Right lobe of liver (tissue), 6 donors: ENCODE measurements around the gene FKTN. TPM values are rescaled to one million over a fixed set of nuclear protein-coding genes. Genes with fewer than 3 reads are reported as not detected.

Experiments used
- ATAC-seq, 4 donors: fragments of 200-7000 bp; cut with Tn5 transposase; one replicate each; pipeline ENCODE4 v1.9.1; 2020; ENCODE audit warnings: mild to moderate bottlenecking in 4 of 4, moderate library complexity in 4 of 4
- DNase-seq, 3 donors: peaks; one replicate each; pipeline ENCODE4 v3.0.0-alpha.2; 2020
- H3K27ac ChIP-seq, 3 donors: fragments of 200-600 bp; one replicate each; pipeline ENCODE4 v1.8.0; 2022
- H3K27me3 ChIP-seq, 2 donors: fragments of 200-600 bp; one replicate each; pipeline ENCODE4 v1.8.0; 2022
- H3K36me3 ChIP-seq, 4 donors: fragments of 200-600 bp; sonication (generic) in 1 of 4; one replicate each; pipeline versions ENCODE4 v1.5.1 to v1.8.0; 2017 to 2022; ENCODE audit warnings: control low read depth in 1 of 4
- H3K4me1 ChIP-seq, 4 donors: fragments of 200-600 bp; sonication (generic) in 1 of 4; one replicate each; pipeline versions ENCODE4 v1.5.1 to v1.8.0; 2017 to 2022; ENCODE audit warnings: control low read depth in 1 of 4
- H3K4me3 ChIP-seq, 3 donors: fragments of 200-600 bp; one replicate each; pipeline ENCODE4 v1.8.0; 2022
- H3K9me3 ChIP-seq, 4 donors: fragments of 200-600 bp; sonication (generic) in 1 of 4; one replicate each; pipeline versions ENCODE4 v1.5.1 to v1.8.0; 2017 to 2022; ENCODE audit warnings: control low read depth in 1 of 4
- CTCF ChIP-seq, 4 donors: fragments of 200-600 bp in 3 of 4; fragments of 450-650 bp in 1 of 4; IDR thresholded peaks; one replicate each; pipeline versions ENCODE4 v1.5.1 to v1.8.0; 2016 to 2022; ENCODE audit warnings: antibody characterized with exemption in 4 of 4, mild to moderate bottlenecking in 2 of 4
- POLR2A ChIP-seq: fragments of 450-650 bp; IDR thresholded peaks from one replicate; pipeline ENCODE4 v1.6.1; 2017; ENCODE audit warnings: antibody characterized with exemption, mild to moderate bottlenecking
- WGBS: methylation state at CpG from one replicate; pipeline ENCODE4 v1.1.6; 2018; ENCODE audit warnings: low coverage, low lambda C conversion rate; ENCODE audit not compliant: insufficient coverage; ENCODE audit errors: missing lambda C conversion rate; 5-methylcytosine and 5-hydroxymethylcytosine counted together
- intact Hi-C, 2 donors: fragments of 100-400 bp; cut with DNase I; formaldehyde crosslinking; loops; one replicate each; pipeline versions ENCODE4 v1.11.2 to v1.14.1; 2022
- total RNA-seq, 6 experiments: library from RNA; depleted of rRNA in 2 of 6; stranded (reverse); fragments of >200 nt in 2 of 6; fragmentation: NEBNext Ultra II Directional in 3 of 6; extraction: Animal tissue kit (Norgen Biotek cat#: 25700) in 3 of 6; gene quantifications; one replicate each; pipeline versions ENCODE4 v1.1.0 to v1.2.4, GENCODE V29; 2016 to 2023
- donor health status: DM: no; HTN: yes; CAD: no.
- donor health status: DM: no; HTN: no; CAD: no.
- donor health status: DM: no; HTN: no; CAD: no.
- donor health status: DM: no; HTN: yes; CAD: no.
- donor health status: DM: no; HTN: yes; CAD: no.

The FKTN gene
- total RNA-seq, 6 experiments from 2014 or later, result 4.5 to 9.8 (median 7.2) TPM

GRCh38 chr9:105651806-105652205, 93.9 kb downstream of the FKTN start:
- peaks cover 0 to under 1% of the 10 kb centered on the region in 2 donors for H3K27me3 ChIP-seq
- DNase-seq (no peak), ATAC-seq (no peak)
- H3K27ac ChIP-seq, result no peak overlapping the region
- 90% methylated on average over 3 of the region's 4 CpGs for WGBS
- H3K4me1 ChIP-seq, result peaks cover 0 to 3% (median 0%) of the 10 kb centered on the region in 4 donors
- TF ChIP-seq POLR2A (no peak), CTCF (IDR thresholded peaks at IDR 0.05) (no peak)
- no peaks in the 10 kb centered on the region for H3K9me3 ChIP-seq
- intact Hi-C loops, result no loop called here
- H3K36me3 ChIP-seq, result no peaks in the 10 kb centered on the region
- H3K4me3 ChIP-seq, result no peak overlapping the region

GRCh38 chr9:105656131-105656921, 98.4 kb downstream of the FKTN start:
- H3K4me1 ChIP-seq, result peaks cover 0 to 3% (median 0%) of the 10 kb centered on the region in 4 donors
- ATAC-seq, result peak; percentile 89 to 97 (median 95)
- 6% methylated on average over 15 of the region's 75 CpGs for WGBS

DNA sequence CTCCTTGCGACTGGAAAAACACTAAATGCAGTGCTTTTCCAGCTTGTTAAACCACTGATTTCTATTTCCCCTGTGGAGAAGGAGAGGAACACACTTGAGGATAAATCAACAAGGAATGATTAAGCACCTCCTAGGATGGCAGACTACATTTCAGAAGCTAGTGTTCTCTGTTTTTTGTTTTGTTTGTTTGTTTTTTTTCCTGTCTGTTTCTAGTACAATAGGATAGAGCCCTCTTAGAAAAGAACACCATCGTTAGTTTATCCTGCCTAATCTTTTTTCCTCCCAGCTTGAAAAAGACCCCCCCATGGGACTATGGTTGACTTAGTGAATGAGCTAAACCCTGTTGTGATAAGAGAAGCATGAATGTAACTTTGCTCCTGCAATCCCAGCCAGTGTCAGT, 100.4 kb downstream of the FKTN start:
- WGBS, result 86% methylated on average over 2 of the region's 2 CpGs
- Histone ChIP-seq H3K4me3 (no peak overlapping the region), H3K27me3 (peaks cover 0 to 5% of the 10 kb centered on the region in 2 donors), H3K4me1 (peaks cover 0 to 3% (median 0%) of the 10 kb centered on the region in 4 donors), H3K9me3 (no peaks in the 10 kb centered on the region), H3K36me3 (no peaks in the 10 kb centered on the region), H3K27ac (no peak overlapping the region)
- ATAC-seq, result no peak
- intact Hi-C loops, result no loop called here
- TF ChIP-seq CTCF (IDR thresholded peaks at IDR 0.05) (no peak), POLR2A (no peak)
- DNase-seq, result no peak

More at GRCh38 chr9:105656131-105656921, 98.4 kb downstream of the FKTN start:
- H3K9me3 ChIP-seq, result no peaks in the 10 kb centered on the region
- no peak overlapping the region for H3K27ac ChIP-seq
- TF ChIP-seq POLR2A (no peak), CTCF (IDR thresholded peaks at IDR 0.05) (peak; percentile 47 to 67 (median 58))
- no peaks in the 10 kb centered on the region for H3K36me3 ChIP-seq
- intact Hi-C loops, result no loop called here
- peak in 2 of 3 donors; percentile 55 to 59 for DNase-seq
- H3K27me3 ChIP-seq, result peaks cover 0 to 5% of the 10 kb centered on the region in 2 donors
- peak overlapping the region; percentile 57 to 67 (median 61) for H3K4me3 ChIP-seq

GRCh38 chr9:105661011-105661410, 103.1 kb downstream of the FKTN start:
- no peaks in the 10 kb centered on the region for H3K36me3 ChIP-seq
- peaks cover 0 to 3% (median 0%) of the 10 kb centered on the region in 4 donors for H3K4me1 ChIP-seq
- TF ChIP-seq CTCF (IDR thresholded peaks at IDR 0.05) (no peak), POLR2A (no peak)
- DNase-seq (no peak), ATAC-seq (no peak)
- intact Hi-C loops, result no loop called here
- 92% methylated on average over 2 of the region's 4 CpGs for WGBS
- no peak overlapping the region for H3K27ac ChIP-seq
- no peak overlapping the region for H3K4me3 ChIP-seq
- H3K27me3 ChIP-seq, result peaks cover 0 to 5% of the 10 kb centered on the region in 2 donors
- H3K9me3 ChIP-seq, result no peaks in the 10 kb centered on the region
